NCI-H226 (cell line): Measurements from ENCODE around the gene HS1BP3.

Experiments
- DNase-seq: peaks from one replicate; pipeline ENCODE4 v3.0.0-alpha.2; 2015

The HS1BP3 gene

GRCh38 chr2:20662308-20662937 is 11.5 kb upstream of the HS1BP3 start:
- DNase-seq = no peak

DNA sequence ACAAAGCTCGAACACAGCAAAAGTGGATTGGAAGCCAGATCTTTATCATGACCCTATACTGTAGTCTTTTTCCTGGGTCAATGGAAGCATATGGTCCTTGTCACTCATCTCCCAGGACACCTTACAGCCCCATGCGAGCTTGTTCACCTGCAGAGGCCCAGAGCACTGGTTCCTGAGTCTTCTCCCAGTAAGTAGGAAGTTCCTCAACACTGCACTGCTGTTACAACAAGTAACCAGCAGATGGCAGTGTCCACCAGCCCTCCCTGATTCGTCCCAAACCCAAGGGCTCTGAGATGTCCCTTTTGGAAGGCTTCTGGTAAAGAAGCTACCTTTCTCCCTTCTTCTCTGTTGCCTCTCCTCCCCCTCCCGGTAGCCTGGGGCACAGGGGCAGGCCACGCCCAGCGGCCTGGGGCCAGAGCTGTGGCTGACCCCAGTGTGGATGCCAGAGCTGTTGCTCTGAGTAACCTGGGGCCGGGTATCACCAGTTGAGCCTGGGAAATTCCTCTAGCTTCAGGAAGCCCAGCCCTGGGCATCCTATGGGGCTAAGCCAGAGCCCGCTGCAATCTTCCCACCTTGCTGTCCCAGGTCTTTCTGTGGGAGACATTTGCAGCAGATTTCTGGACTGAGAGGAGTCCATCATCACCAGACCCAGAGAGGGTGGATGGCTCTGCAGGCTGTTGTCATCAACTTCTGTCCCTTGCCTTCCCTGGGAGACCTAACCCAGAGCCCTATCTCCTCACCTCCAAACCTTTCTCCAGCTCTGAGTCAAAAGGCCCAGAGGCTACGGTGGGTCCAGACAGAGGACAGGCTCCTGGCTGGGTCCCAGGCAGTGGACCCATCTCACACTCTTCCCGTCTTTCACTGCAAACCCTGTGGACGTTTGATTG is 10.8 kb upstream of the HS1BP3 start:
- DNase-seq = peak; percentile 53

DNA sequence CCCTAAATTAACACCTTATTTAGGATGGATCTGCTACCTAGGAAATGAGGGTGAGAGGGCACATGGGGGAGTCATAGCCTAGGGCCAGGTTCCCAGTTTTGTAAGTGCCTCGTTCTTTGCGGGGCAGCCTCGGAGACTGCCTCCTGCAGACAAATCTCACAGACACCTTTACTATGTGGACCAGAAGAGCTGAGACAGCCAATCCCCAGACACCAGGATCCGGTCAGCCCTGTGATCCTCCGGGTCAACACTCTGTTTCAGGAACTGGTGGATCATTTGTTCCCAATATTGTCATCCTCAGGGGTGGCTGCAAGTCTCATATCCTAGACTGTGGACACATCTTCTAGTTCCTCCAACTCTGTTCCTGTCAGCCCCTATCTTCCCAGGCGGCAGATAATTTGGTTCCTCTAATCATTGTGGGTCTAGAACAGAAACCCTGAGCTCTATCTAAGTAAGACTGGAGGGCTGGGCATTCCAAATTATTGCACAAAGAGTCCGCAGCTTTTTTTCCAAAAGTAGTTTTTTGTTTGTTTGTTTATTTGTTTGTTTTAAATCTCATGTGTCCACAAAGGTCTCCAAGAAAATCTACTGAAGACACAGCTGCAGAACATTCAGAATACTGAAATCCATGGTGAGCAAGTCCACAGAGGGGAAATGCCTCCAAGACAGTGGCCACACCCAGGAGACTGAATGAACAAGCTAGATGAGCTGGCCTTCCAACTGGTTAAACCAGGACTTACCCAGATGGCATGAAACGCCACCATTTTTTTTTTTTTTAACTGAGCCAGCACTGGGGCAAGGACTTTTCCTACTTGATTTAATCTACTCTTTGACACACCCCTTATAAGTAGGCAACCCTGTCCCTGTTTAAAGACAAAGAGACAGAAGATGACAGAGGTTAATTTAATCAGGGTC is 9.9 kb upstream of the HS1BP3 start:
- no peak for DNase-seq

DNA sequence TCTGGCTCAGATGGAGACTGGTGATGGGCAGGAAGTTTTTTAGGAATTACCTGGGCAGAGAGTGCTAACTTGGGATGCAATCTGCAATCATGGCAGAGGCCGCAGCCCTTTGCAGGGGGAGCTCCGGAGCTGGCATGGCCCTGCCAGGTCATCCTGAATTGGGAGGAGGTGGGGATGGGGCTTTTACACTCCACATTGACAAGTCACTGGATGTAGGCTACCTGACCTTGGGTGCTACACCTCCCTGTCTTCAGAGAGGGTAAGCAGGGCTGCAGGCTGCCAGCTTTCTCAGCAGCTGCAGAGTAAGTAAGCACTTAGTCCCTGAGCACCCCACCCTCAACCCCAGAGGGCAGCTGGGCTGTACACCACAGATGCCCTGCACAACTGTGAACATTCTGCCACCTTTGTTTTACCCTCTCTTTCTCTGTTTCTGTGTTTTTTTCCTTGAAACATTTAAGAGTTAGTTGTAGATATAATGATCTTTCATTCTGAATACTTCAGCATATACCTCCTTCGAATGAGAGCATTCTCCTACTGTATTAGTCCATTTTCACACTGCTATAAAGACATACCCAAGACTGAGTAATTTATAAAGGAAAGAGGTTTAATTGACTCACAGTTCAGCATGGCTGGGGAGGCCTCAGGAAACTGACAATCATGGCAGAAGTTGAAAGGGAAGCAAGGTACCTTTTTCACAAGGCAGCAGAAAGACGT is 6.8 kb upstream of the HS1BP3 start:
- DNase-seq = no peak

GRCh38 chr2:20656561-20656960 is 5.7 kb upstream of the HS1BP3 start:
- no peak for DNase-seq

DNA sequence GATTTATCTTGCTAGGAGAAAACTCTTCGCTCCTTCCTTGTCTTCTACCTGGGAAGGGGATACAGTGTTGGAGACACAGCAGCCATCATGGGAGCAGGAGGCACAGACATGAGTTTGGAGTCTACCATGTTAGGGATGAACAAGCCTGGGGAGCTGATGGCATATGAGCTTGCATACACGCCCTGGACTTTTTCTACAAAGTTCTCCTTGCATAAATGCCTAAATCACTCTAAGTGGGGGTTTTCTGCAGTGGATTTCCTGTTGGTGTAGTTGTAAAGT is 3.6 kb upstream of the HS1BP3 start:
- no peak for DNase-seq

DNA sequence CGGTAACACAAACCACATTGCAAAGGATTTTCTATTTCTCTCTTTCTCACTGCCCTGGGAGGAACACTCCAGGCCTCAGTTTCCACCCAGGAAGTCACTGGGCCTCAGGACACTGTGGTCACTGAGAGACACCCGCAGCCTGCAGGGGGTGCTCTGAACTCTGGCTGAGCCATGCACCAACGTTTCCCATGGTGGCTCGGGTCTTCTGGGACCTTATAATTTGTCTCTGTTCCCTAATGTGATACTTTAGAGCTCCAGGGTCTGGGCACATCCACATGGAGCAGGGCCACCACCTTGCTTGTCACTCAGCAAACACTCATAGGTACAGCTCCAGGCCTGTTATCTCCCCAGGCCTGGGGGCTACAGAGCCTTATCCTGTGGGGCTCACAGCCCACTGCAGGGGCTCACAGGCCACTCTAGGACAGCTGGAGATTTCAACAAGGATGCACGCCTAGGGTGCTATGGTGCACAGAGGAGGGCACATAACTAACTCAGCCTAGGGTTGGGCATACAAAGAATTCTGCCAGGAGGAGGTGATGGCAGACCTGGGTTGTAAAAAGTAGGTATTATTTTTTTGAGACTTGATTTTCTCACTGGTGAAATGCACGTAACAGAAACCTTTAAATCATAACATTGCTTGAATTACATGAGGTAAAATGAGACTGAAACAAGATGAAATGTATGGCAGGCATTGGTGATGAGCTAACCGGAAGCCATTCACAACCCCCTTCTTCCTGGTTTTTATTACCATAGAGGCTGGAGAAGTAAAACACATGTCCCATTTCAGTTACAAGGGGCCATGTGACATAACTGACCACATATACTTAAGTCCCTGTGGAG is 3.0 kb upstream of the HS1BP3 start:
- no peak for DNase-seq

- DNase-seq = no peak
Measured at GRCh38 chr2:20652673-20653575, 2.0 kb upstream of the HS1BP3 start.

DNA sequence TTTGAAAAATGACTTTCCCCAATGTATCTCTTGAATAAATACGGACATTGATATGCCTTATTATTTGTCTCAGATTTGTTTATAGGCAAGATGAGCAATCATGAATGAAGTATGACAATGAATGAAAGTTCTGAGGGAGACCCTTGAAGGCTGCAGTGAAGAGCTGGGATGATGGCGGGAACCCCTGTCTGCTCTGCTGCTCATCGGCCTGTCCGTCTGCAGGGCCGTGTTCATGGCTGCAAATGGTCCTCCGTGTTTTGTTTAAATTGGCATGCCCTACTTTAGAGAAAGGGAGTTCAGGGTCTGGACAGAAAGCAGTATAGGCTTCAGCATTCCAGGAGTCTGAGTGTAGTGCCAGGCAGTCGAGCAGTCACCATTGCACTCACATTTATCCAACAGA is 1.2 kb upstream of the HS1BP3 start:
- DNase-seq = no peak

- no peak for DNase-seq
Measured at GRCh38 chr2:20651731-20652099, 817 bp upstream of the HS1BP3 start.

- DNase-seq = no peak
Measured at GRCh38 chr2:20650393-20650876, 463 bp downstream of the HS1BP3 start.

DNA sequence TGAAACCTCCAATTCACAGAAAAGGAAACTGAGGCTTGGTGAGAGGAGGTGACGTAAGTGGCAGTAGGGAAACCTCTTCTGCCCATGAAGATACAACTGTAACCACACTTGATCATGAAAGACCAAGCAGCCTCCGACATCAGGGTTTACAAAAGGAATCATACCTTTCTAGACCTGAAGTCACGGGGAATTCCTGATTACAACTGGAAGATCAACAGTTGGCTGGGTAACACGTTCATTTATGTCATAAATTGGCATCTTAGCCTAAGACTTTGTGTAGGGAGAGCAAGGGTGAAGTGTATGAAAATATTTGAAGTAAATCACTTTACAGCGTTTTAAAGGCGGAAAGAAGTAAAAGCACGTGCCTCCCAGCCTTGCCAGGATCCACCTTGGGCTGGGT is 922 bp downstream of the HS1BP3 start:
- no peak for DNase-seq

GRCh38 chr2:20649576-20649975 is 1.3 kb downstream of the HS1BP3 start:
- DNase-seq = no peak

DNA sequence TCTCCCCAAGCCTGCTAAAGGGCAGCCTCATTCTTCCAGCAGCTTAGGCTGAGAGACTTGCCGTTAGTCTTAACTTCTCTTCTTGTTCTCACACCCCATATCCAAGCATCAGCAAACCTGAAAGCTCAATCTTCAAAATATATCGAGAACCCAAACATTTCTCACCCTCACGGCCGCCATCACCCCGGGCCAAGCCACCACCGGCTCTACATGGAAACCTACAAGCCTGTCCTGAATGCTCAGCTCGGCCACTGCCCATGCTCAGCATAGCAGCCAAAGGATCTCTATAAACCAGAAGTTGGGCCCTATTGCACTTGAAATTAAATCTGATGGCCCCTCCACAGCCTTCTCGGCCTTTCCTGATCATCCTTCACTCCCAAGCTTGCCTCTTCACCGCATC is 2.1 kb downstream of the HS1BP3 start:
- no peak for DNase-seq

DNA sequence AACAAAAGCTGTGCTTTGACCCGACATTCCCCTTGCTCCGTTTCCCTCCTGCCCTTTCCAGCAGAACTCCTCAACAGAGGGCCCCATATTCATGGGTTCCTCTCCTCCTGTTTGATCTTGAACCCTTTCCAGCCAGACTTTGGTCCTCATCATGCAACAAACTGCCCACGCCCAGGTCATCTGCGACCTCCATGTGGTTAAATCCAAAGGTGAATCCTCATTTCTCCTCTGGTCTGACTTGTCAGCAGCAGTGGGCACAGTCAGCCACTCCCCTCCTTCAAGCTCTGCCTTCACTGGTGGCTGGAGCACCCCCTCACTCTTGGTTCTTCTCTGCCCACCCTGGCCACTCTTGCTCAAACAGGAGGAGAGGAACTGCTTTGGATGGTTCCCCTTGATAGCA is 2.7 kb downstream of the HS1BP3 start:
- DNase-seq = no peak

GRCh38 chr2:20647738-20648137 is 3.2 kb downstream of the HS1BP3 start:
- DNase-seq = no peak

- no peak for DNase-seq
Measured at GRCh38 chr2:20647211-20647610, 3.7 kb downstream of the HS1BP3 start.

GRCh38 chr2:20646446-20646845 is 4.5 kb downstream of the HS1BP3 start:
- no peak for DNase-seq

GRCh38 chr2:20645761-20646160 is 5.1 kb downstream of the HS1BP3 start:
- no peak for DNase-seq

DNA sequence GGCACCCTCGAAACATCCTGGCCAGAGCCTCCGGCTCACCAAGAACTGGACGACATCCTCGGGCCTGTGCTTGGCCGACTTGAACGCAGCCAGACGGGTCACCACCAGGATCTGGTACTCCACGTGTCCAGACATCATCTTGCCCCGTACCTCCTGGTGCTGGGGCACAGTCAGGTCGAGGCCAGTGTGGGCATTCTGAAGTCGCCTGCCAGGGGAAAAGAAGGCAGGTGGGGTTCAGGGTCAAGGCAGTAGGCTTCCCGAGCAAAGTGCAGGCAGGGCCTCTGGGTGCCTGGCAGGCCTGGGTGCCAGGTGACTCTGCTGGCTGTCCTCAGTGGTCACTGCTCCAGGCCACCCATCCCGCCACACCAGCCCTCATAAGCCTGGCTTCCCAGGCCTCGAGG is 5.6 kb downstream of the HS1BP3 start:
- DNase-seq = no peak

DNA sequence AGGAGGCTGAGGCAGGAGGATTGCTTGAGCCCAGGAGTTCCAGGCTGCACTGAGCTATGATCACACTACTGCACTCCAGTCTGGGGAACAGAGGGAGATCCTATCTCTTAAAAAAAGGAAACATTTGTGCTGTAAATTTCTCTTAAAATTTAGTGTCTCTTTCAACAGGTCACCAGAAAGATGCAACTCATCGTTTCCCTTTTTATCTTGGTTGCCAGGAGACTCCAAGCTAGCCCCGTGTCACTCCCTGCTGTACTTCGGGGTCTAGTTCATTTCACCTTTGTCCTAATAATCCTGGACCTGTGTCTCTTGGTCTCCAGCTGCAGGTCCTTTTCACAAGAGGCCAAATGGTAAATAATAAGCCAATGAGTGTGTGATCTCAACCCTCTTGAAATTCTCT is 7.1 kb downstream of the HS1BP3 start:
- DNase-seq = no peak
